GM18502 (cell line): ENCODE measurements around the gene VTI1A.
A peak's percentile ranks its signal among the peaks of the same experiment; 100 is the strongest.

Experiments used
- ATAC-seq: cut with Tn5 transposase; IDR thresholded peaks from one replicate; pipeline ENCODE4 v1.9.1; 2021; ENCODE audit warnings: mild to moderate bottlenecking; ENCODE audit not compliant: unreplicated experiment, poor library complexity

The VTI1A gene

DNA sequence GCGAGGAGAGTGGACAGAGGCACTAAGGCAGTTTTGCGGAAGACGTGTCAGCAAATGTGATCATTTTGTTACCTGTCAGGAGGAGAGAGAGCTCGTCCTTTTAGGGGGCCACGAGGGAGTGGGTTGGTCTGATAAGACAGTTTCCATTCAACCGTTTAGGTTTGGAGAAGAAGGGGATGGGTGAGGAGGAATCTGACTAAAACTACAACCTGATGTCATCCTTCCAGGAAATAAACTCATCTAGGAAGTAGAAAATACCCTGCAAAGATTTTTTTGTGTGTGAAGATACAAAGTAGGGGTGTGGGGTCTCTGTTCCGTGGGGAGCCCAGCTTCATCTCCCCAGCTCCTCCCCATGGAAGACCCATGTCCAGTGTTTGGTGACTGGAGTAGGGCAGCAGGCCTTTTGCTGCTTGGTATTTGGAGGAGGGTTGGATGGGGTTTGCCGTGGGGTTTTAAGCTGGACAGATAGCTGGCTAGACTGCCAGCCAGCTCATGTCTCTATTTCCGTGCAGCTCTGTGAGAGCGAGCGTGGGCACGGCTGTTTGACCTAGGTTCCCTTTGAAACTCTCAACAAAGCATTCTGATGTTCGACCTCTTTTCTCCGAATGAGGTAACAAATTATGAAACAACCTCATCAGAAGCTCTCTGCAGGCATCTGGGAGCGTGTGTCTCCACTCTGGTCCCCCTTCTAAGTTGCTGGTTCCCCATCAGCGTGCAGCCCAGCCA lies 367.0 kb downstream of the VTI1A start:
- no peak for ATAC-seq

DNA sequence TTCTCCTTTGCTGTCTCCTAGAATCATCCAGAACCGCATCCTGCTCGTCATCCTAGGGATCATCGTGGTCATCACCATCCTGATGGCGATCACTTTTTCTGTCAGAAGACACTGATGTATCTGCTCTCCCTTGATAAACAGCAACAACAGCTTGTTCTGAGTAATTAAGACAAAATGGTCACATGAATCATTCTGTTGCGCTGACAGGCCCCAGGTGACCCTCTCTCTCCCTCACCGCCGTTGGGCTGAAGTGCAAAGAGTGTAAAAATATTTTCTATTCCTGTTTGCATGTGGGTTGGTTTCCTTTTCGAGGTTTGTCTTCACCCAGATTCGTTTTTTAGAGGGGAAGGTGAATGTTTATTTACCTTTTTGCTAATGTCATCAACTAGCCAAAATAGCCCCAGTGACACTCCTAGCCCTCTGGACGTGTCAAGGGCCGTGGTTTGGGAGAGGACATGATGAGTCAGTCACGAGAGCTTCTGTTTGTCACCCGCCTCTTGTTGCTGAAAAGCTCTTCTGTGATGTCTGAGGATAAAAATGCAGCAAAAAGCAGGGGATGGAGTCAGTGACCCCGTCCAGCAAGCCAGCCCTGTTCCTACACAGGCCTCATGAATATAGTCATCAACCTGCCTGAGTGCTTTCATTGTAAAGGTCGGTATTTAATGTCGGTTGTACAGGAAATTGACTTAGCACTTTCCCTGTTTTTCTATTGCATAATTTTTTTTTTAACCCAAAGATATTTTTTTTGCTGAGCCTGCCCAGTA lies 368.4 kb downstream of the VTI1A start:
- no peak for ATAC-seq

DNA sequence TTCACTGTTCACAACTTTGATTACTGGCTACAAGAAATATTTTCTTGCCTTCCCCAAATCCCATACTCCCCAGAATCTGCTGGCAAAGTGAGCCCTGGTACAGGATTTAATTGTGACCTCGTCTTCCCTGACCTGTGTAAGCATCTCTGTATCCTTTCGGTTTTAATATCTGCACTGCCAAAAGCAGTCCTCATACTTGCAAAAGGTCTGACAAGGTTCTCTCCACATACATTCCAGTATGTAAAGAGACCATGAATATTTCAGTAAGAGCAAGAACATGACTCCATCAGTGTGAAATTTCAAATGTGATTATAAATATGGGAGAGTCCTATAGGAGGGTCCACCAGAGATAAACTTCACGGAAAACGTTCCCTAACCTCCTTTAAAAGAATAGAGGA lies 369.0 kb downstream of the VTI1A start:
- ATAC-seq: no peak

DNA sequence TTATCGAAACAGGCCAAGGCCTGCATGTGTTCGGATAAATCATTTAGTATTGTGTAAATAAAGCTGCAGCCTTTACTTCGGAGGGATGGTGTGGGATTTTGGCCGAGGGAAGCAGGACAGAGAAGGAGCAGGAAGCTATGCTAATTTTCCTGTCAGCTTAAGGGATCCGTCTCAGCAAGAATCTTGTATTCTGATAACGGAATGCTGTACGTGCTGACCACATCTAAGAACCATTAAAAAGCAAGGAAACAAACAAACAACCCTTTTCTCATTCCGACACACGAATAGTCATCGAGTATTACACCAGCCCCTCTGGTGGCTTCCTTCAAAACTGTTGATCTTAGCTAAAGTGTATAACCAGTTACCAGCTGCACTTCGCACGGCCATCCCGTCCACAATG lies 369.9 kb downstream of the VTI1A start:
- no peak for ATAC-seq

DNA sequence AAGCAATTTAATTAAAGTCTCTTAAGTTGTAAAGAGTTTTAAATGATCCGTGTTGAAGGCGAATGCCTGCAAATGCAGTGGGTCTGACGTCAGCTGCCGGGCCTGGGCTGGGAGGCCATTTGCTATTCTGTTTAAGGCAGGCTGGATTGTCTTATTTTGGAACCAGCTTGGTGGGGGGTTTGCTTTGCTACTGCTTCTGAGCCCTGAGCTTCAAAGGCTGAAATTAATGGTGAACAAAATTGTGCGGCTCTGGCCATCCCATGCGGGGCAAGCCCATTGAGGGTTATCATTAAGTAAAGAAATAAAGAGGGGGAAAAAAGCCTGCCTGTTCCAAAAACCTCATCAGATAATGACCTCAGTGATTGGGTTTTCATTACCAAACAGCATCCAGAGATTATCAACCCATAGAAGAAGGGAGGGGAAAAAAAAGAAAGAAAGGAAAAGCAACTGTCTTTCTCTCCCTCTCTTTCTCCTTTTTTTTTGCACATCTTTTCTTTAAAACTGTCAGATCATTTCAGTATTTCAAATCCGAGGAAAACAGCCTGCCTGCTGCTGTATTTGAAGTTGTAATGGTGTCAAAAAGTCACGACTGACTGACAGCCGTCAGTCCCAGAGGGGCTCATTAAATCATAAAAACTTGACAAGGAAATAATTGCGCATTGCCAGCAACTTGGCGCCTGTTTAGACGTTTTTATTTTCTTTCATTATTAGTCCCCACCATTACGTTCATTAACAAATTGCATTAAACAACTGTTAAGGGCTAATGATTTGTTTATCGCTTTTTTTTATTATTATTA lies 371.2 kb downstream of the VTI1A start:
- no peak for ATAC-seq

DNA sequence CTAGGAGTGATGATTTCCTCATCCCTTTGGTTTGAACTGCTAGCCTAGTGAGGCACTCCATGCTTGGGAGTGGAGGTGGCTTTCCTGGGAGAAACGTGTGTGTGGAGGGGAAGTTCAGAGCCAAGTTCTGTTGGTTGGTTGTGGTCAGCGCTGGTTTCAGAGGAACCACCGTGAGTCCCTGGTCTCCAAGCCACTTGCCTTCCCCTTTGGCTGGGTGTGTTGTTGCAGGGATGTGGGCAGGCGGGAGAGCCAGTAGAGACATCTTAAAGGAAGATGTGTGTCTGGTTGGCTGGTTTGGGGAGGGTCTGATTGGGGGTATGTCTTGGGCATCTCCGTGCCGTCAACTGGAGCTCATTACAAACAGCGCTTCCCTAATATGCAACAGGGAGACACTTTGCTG lies 372.2 kb downstream of the VTI1A start:
- ATAC-seq: no peak

DNA sequence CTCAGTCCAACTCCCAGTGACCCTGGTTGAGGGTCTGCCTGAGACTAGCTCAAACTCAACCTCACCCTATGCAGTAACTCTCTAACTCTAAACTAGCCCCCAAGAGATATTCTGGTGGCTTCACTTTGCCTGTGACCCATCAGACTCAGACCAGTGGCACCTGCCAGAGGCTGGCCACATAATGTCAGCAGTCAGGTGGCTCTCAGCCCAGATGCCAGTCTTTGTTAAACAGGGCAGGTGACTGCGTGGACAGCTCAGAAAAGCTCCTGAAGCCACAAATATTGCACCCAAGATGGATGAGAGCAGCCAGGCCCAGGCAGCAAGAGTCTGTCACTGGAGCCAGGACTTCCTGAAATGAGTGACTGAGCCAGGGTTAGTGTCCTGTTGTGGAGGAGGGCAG lies 373.3 kb downstream of the VTI1A start:
- no peak for ATAC-seq

DNA sequence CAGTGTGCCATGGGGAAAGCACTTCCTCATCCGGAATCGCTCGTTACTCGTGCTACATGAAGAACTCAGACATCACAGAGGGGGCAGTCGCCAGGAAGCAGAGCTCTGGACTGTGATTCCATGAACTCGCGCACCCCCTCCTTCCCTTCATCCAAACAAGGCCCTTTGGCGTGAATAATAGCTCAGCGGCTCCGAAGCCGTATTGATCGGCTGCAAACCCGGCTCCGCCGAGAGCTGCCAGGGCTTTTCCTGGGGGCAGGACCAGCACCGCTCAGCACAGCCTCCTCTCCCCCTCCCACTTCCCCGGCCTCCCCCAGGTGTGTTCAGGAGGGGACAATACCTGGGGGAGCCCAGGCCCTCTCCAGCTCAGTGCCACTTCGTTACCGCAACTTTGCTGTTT lies 374.0 kb downstream of the VTI1A start:
- ATAC-seq: no peak

DNA sequence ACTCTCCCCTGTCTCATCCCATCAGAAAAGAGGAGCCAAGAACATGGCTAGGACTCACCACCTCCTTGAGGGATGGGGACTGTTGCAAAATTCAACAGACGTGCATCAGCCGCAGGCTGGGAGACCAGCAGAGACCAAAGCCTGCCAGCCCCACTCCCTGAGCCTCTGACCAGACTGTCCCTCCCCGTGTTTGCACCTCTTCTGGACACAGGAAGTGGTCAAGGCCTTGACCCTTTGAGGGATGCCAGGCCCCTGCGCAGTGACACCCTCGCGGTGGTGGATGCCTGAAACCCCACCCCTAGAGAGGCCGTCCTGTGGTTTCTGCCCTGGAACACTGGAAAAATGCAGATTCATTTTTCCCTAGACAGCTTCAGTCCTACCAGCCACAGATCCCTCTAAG lies 374.6 kb downstream of the VTI1A start:
- ATAC-seq: no peak

DNA sequence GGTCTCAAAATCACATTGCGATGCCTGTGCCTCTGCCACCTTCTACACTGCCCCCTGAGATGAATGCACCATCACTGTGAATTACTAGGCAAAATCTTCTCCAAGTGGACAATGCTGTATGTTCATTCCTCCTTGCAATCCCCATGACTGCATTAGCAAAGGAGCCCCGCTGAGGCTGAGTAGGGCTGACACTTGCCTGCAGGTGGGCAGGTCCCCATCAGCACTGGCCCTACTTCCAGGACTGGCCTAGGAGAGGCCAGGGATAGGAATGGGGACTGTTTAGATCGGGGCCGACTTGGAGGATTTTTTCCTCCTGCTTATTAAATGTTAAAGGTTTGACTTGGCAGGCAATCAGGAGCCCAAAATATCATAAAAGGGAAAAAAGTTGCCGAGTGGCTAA lies 376.0 kb downstream of the VTI1A start:
- ATAC-seq: no peak

DNA sequence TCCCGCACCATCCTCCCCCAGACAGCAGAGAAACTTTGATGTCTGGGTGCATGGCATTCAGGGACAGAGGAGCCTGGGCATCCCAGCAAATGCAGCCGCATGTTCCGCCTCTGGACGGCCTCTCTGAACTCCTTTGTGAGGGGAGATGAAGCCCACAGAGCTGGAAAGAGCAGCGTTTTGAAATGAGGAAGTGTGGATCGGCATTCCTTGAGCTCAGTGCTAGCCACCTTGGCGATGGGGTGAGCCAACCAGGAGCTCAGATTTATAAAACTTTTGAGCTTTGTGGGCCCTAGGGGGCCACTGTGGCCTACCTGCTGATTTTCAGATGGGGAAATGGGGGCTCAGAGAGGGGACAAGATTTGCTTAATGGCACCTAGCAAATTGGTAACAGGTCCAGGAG lies 376.6 kb downstream of the VTI1A start:
- ATAC-seq: no peak

DNA sequence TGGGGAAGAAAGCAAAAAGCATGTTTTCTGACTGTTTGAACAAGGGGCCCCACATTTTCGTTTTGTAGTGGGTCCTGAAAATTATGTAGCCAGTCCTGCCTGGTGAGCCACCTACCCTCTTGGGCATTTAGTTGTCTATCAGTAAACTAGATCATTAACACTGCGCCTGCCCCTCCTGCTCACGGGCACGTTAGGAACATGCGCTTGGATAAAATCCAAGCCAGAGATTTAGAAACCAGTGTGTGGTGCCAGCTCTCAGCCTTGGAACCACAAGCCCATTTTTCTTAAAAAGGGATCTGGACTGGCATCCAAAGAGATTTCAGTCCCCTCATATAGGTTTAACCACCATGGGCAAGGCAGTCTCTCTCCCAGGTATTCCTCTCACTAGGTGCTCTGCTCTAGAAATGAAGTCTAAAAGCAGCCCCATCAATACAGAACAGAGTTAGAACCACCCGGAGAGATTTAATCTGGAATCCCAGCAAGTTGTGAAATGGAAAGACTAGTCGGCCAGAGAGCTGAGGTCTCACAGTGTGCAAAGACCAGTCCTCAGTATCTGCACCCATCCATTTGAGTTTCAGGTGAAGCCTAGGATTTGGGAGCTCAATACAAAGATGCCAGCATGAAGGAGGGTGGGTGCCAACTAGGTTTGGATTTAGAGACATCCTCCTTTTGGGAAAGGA lies 379.1 kb downstream of the VTI1A start:
- ATAC-seq: no peak

DNA sequence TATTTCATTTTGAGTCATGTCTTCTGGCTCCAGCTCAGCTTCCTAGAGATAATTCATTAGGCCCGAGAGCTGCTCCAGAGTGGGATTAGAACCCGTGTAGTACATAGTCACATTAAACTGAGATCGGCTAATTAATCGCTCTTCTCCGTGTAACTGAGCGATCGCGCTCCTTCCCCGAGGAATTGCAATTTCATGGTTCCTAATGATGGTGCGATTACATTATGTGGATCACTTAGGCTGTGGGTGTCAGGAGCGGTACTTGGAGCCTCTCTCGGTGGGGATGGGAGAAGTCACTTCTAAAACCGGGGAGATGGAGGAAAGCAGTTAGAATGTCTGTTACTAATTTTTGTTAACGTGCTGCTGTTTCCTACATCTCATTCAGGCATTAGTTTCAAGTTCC lies 380.1 kb downstream of the VTI1A start:
- ATAC-seq: no peak

DNA sequence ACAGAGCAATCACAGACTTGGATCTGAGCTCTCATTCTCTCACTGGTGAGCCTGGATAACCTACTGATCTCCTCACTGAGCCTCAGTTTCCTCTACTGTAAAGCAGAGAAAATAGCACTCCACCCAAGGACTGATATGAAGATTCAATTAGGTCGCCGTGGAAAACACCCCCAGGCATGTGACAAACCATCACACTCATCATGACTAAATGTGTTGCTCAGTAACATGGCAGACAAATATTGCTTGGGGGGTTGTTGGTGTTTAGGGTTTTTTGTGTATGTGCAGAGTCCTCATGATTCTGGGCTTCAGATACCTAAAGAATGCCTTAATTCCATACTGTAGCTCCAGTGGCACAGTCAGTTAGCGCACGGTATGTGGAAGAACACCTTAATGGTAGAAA lies 380.9 kb downstream of the VTI1A start:
- no peak for ATAC-seq

DNA sequence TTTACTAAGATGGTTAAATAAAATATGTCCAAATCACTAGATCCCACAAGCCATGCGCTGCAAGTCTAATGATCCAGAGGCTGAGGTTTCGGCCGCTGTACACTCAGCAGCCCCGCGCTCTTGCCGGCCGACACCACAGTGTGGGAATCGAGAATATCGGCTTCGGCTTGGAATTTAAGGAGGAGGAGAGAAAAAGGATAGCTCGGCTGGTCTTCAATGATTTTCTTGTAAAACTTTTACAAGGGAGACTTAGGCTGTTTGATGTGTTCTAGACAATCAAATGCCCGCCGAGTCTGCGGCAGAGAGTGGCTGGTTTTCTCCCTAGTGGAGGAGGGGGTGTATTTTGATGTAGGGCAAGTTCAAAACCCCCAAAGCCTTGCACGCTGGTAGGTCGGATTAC lies 384.8 kb downstream of the VTI1A start:
- ATAC-seq: no peak

DNA sequence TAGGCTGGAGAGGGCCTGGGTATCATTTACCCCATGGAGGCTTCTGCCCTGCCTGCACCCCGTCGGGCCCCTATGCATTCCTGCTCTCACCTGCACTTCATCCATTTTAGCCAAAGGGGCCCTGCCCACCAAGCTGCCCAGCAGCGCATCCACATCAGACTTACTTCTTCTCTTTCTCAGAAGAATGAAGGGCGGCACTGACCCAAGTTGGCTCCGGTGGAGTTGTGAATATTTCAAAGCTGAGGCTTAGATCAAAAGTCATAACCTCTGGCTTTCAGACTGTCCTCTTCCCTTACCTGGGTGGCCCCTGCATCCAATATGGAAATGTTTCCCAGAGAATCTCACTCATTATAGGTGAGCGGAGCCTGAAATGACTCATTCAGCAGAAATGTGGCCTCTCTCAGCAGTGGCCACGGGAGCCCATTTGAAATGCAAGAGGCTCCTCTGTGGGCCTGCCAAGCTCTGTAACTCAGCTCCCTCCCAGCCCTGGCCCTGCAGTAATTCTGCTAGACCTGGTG lies 385.4 kb downstream of the VTI1A start:
- no peak for ATAC-seq

DNA sequence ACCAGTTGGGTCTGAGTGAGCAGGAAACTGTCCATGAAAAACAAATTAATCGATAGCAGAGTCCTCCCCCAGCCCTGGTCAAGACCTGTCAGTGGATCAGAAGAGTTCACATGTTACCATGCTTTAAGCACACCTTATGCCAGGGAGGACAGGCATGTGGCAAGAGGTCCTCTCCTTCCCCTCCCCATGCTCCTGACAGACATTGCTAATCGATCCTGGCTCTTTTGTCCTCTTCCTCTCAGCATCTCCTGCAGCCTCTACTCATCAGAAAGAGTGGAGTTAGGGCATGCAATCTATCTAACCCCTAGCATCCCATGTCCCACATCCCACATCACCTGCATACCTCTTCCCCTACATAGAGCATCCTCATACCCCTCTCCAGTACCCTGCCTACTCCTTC lies 385.9 kb downstream of the VTI1A start:
- ATAC-seq: no peak

DNA sequence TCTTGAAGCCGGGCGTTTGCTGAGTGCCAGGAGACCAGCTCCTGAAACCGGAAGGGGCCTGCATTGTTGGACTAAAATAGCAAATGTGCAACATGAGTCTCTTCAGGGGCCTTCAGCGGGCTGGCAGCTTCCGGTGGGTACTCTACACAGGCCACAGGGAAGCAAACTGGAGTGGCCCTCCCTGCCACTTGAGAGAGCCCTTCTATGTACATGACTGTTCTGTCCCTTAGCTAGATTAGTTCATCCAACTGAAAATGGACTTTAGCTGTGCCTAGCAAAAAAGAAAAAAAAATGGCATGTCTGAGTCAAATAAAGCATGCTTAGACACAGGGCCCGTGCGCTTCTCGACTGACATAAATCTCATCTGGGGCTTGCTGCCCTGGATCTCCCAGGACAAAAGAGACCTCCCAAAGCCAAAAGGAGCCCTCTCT lies 387.8 kb downstream of the VTI1A start:
- ATAC-seq: peak; percentile 72

DNA sequence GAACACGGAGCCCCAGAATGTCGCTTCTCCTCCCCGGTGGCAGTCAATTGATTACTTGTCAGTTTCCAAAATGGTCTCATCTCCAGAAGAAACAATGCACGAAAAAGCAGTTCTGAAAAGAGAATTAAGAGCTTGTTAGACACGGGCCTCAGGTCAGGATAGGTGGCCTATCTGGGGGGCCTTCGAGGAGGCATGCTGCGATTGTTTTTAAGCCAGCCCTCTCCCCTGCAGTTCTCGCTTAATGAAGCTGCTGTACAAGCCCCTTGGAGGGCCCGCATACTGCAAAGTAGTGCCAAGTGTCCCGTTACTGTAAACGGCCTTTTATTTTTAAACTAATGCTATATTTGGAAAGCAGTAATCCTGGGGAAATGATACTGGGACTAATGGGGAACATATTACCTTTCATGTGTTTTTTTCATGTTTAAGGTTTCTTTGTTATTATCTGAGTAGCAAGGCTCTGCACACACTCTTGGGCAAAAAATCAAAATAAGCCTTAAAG lies 388.3 kb downstream of the VTI1A start:
- ATAC-seq: no peak

DNA sequence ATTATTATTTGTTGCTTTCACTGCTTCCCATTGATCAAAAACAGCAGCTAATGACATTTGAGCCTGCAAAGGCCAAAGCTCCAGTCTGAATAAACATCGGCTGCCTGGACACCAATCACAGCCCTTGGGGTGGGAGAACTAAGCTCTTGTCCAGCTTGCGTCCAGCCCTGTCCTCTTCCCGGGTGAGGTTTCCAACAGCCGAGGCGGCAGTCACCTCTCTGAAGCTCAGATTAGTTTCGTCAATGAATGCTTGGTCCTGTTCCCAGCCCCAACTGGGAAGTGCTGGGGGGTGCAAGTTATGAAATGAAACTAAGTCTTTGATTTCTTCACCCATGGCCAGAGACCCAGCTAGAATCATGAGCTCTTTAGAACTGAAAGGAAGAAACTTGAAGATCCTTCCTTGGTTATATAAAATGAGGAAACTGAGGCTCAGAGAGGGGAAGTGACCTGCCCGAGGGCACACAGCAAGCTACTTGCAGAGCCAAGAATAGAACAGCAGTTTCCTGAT lies 389.0 kb downstream of the VTI1A start:
- ATAC-seq: no peak
